ENCODE data around the gene SCN10A.

DNA sequence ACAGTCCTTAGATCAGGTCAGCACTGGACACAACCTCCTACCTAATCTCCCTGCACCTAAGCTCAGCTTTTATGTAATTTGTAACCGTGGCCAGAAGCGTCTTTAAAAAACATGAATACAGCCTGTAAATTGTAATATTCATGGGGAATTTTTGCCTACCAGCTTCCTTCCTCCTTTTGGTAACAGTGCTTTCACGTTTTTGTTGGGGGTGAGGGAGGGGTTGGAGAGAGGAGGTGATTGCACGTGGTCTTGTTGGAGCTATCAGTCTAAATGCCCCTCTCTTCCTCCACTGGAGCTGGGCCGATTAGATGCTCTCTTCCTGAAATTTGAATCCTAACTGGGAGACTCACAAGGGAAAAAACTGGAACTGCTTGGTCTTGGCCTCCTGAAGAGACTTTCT is 131.5 kb downstream of the SCN10A start:
- TF ChIP-seq, protein P1, sequence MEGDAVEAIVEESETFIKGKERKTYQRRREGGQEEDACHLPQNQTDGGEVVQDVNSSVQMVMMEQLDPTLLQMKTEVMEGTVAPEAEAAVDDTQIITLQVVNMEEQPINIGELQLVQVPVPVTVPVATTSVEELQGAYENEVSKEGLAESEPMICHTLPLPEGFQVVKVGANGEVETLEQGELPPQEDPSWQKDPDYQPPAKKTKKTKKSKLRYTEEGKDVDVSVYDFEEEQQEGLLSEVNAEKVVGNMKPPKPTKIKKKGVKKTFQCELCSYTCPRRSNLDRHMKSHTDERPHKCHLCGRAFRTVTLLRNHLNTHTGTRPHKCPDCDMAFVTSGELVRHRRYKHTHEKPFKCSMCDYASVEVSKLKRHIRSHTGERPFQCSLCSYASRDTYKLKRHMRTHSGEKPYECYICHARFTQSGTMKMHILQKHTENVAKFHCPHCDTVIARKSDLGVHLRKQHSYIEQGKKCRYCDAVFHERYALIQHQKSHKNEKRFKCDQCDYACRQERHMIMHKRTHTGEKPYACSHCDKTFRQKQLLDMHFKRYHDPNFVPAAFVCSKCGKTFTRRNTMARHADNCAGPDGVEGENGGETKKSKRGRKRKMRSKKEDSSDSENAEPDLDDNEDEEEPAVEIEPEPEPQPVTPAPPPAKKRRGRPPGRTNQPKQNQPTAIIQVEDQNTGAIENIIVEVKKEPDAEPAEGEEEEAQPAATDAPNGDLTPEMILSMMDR (IDR thresholded peaks at IDR 0.05), result no peak
- TF ChIP-seq EP300 (IDR thresholded peaks at IDR 0.05; ENCODE audit: low read depth), result no peak

Data from transverse colon (tissue), 3 donors.